NCI-H226 (cell line): ENCODE data around the gene SESN3.

Experiments used
- DNase-seq: peaks from one replicate; pipeline ENCODE4 v3.0.0-alpha.2; 2015

SESN3 gene

GRCh38 chr11:95115597-95115996 lies 115.4 kb downstream of the SESN3 start:
- DNase-seq, result no peak
